HG03575 (cell line): Measurements from ENCODE around the gene LRRN1.

Experiments used
- ATAC-seq: cut with Tn5 transposase; IDR thresholded peaks from one replicate; pipeline ENCODE4 v1.9.1; 2021; ENCODE audit not compliant: unreplicated experiment, insufficient number of reproducible peaks, low FRiP score; ENCODE audit errors: extremely low read depth

Gene LRRN1

DNA sequence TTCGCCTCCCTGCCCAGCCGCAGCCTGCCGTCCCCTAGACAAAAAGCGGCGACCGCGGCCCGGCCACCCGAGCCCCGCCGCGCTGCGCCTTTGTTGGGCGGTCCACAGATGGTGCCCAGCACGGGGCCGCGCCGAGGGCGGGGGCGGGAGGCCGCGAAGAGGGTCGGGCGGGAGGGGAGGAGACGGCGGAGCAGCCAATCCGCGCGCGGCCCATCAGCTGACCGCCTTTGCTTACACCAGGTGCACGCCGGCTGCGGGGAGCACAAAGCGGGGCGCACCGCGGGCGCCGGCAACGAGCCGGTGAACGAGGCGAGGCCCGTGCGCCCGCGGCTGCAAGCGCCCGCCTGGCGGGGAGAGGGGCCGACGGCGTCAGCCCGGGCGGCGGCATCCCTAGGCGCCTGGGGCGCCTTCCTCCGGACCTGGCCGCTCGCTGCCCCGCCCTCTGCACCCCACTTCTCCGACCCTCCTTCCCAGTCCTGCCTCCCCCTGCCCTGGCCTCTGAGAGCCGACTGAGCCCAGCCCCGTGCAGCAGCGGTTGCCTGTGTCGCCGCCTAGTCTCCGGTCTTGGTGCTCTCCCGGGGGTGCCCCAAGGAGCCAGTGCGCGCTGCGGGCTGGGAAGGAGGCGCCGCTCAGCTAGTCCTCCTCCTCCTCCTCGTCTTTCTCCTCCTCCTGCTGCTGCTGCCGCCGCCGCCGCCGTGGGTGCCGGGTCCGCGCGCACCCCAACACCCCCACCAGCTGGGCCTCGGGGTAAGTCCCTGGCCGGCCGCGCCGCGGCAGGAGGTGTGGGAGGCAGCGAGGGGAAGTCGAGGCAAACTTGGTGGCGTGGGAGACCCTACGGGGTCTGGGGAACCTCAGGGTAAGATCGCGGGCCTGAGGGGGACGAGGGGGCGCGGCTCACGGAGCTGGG, at the start of gene LRRN1:
LRRN1 (plus strand) TSS at position 259 of the 907 bp plus-strand sequence. CDS start 45,211 bp downstream, outside the sequence.
- ATAC-seq = no peak

DNA sequence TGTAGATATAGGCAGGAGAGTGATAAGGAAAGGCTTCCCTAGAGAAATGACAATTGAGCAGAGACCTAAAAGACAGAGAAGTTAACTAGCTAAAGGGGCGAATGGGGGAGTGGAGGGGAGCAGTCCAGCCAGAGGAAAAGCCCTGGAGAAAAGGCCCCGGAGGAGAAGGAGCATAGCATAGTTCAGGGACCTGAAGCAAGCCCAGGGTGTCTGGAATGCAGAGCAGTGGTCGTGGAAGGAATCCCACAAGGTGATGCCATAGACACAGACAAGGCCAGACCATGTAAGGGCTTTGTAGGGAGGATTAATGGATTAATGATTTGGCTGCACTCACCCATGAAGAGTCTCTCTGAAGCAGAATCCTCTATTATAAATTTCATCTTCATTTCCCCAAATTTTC, 45.8 kb upstream of the LRRN1 start:
- ATAC-seq = no peak

DNA sequence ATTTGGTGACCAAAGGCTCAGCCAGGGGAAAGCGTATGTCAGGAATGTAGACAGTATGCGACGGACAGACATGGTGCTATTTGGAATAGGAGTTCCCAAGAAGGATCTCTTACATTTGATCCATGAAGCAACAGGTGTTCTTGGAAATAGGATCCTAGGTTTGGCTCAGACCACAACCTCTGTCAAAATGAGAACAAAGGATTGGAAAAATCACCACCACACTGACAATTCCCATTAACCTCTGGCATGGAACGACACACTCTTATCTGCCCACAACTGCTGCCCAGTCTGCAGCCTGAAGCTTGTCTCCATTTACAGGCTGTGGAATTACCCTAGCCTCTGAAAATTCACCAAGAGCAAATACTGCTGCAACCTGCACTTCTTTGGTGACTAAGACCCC, 33.6 kb upstream of the LRRN1 start:
- no peak for ATAC-seq

DNA sequence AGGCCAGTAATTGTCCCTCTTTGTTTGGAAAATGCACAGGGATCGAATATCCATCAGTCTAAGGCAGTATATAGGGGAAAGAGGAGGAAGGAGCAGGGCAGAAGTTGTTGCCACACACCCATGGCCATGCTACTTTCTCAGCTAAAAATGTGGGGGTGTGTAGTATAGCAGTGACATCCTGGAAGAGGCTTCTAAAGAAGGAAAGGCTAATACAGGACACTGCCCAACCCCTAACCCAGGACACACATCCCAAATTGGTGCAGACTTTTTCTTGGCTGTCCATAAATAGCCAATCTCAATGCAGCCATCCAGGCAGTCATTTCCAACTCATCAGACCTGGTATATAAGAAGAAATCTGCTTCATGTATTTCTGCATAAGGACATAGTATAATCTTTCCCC, 33.1 kb upstream of the LRRN1 start:
- ATAC-seq = no peak

DNA sequence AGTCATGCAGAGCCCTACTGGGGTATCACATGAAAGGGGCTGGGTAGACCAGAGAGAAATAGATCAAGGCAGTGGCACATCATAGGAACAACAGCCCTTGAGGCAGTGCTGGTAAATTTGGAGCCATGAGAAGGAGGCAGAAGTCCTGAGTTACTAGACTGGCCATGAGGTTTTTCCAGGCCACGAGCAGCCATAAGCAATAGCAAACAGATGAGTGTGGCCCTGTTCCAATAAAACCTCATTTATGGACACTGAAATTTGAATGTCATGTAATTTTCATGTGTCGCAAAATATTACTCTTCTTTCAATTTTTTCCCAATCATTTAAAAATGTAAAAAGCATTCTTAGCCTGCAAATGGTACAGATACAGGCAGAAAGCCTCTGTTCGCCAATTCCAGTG, 28.1 kb upstream of the LRRN1 start:
- no peak for ATAC-seq

DNA sequence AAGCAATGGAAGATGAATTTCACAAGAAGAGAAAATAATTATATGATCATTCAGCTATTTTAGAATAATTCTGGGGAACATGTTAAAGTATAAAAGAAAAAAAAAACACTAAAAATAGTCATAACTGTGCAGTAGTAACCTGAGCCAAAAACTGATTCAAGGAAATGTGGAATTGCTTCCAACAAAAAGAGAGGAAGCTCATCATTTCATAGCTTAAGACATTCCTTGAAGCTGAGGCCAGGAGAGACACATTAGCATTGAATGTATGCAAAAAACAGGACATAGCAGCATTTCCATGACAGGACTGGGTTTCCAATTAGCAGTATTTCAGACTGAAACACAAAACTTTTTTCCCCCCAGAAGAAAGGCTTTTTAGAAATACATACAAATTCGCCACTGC, 27.7 kb upstream of the LRRN1 start:
- ATAC-seq = no peak

DNA sequence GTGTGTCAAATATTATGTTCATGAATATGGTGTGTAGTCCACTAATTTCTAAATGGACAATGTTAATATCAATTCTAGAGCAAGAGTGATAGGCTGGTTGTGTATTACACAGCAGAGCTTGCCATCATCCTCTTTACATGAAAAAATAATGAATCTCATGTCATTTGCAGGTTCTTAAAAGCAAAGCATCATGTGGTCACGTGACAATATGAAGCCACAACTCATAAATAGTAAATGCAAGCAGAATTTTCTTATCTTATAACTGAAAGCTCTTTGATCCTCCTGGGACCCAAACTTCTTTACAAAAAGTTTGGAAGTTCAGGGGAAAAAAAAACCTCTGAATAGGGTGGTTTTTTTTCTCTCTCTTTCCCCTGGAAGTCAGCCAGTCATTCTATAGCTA, 26.9 kb upstream of the LRRN1 start:
- ATAC-seq = no peak

GRCh38 chr3:3772920-3773319, 26.3 kb upstream of the LRRN1 start:
- ATAC-seq = no peak

GRCh38 chr3:3776607-3777006, 22.6 kb upstream of the LRRN1 start:
- no peak for ATAC-seq

DNA sequence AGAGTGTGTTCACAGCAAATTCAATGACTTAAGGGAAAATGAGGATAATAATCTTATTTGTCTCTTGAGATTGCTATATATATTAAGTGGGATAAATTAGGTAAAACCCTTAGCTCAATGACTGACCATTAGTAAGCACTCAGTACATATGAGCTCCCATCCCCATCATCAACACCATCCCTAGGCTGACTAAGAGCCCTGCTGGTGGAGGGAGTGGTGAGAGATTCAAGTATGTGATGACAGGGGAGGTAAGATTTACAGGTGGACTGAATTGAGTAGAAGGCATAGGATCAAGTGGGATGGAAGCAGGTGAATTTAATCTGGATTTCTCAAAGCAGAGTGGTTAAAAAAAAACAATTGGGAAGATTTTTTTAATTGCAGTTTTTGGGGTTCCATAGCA, 21.0 kb upstream of the LRRN1 start:
- no peak for ATAC-seq

- no peak for ATAC-seq
These were observed 20.5 kb upstream of the LRRN1 start for GRCh38 chr3:3778641-3779270.

- ATAC-seq = no peak
These were observed 16.8 kb upstream of the LRRN1 start for GRCh38 chr3:3782457-3782856.

DNA sequence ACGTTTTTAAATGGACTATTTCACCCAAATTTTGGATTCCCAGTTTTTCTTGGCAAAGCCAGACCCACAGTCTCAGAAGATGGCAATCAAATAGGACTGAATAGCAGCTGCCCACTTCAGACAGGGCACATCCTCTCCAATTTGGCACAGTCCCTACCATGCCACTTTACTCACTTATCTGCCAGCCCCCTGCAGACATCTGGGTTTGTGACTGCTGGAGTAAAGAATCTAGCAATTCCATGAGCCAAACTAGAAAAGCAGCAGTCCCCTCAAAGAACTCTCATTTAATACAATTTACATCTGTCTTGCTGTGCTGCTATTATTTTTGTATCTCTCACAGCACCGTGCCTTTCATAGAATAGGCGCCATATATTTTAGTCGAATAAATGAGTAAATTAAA, 16.0 kb upstream of the LRRN1 start:
- no peak for ATAC-seq

DNA sequence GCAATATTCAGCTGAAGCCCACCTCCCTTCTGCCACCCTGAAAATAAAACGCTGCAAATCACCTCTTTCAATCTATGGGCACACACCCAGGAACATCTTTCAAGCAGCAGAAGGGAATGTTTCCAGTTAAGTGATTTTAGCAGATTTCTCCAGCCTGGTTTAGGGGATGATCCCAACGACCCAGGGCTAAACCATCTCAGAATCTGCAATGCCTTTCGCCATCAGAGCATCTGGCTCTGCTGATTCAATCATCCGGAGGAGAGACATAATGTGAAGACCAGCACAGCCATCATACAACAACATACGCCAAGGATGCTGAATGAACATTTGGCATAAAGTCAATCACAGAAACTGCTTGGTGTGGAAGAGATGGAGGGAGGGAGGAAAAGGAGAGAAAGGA, 15.5 kb upstream of the LRRN1 start:
- no peak for ATAC-seq

- no peak for ATAC-seq
These were observed 6.8 kb upstream of the LRRN1 start for GRCh38 chr3:3792391-3792790.

DNA sequence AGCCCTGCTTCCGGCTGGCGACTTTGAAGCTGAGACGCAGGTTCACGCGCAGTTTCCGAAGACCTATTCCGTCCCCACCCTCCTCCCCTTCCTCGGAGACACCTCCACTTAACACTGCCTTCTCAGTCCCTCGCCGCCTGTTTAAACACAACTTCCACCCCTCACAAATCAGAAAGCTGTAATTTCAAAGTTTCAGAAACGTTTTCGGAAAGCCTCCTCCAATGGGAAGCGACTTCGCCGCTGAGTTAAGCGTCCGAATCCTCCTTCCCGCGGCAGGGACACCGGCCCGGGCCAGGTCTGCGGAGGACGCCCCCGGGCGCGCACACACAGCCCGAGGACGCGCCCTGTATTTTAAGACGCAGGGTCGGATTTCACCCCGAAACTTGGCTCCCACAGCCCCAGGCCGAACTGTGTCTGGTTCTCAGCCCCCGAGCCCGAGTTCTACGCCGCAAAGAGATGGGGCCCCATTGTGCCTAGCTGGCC, 559 bp upstream of the LRRN1 start:
- no peak for ATAC-seq

GRCh38 chr3:3800080-3800455, 837 bp downstream of the LRRN1 start:
- no peak for ATAC-seq

GRCh38 chr3:3800685-3801493, 1.7 kb downstream of the LRRN1 start:
- ATAC-seq = no peak

GRCh38 chr3:3801494-3801841, 2.2 kb downstream of the LRRN1 start:
- no peak for ATAC-seq

- ATAC-seq = no peak
These were observed 2.8 kb downstream of the LRRN1 start for GRCh38 chr3:3802046-3802445.
